CD4-positive, alpha-beta T cell treated with Interleukin-10 for 1 hour (primary cell): Measurements from ENCODE around the gene MSANTD1.

Experiments used
- DNase-seq: peaks from one replicate; pipeline ENCODE4 v3.0.0-alpha.2; 2020

MSANTD1 gene

GRCh38 chr4:3234171-3235029, 14.6 kb upstream of the MSANTD1 start:
- DNase-seq = no peak

GRCh38 chr4:3235030-3235345, 14.0 kb upstream of the MSANTD1 start:
- DNase-seq = no peak

- DNase-seq = no peak
Measured at GRCh38 chr4:3235581-3235980, 13.4 kb upstream of the MSANTD1 start.

GRCh38 chr4:3236326-3236878, 12.6 kb upstream of the MSANTD1 start:
- DNase-seq = no peak

DNA sequence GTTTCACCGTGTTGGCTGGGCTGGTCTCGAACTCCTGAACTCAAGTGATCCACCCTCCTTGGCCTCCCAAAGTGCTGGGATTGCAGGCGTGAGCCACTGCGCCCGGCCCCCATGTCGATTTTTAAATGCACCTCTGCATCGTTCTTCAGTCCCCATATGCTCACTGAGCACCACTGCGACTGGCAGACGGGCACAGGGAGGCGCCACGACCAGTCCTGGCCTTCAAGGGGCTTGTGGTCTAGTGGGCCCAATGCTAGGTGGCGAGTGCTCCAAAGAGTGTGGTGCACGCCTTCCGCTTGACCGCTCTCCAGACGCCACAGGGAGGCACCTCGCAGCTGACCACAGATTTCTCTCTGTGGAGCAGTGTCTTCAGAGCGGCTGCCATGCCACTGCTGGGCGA, 11.7 kb upstream of the MSANTD1 start:
- no peak for DNase-seq

GRCh38 chr4:3237712-3238560, 11.0 kb upstream of the MSANTD1 start:
- DNase-seq = no peak

DNA sequence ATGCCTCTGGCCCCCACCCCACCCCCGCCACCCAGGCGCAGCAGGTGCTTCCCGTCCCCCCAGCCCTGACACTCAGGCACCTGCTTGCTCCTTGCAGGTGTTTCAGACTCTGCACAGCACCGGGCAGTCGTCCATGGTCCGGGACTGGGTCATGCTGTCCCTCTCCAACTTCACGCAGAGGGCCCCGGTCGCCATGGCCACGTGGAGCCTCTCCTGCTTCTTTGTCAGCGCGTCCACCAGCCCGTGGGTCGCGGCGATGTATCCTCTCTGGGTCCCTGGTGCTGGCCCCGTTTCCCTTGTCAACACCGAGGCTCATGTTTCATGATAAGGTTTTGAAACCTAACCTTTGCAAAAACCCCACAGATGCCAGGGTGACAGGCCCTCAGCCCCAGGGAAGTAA, 10.2 kb upstream of the MSANTD1 start:
- DNase-seq = no peak

GRCh38 chr4:3239303-3239702, 9.7 kb upstream of the MSANTD1 start:
- DNase-seq = no peak

DNA sequence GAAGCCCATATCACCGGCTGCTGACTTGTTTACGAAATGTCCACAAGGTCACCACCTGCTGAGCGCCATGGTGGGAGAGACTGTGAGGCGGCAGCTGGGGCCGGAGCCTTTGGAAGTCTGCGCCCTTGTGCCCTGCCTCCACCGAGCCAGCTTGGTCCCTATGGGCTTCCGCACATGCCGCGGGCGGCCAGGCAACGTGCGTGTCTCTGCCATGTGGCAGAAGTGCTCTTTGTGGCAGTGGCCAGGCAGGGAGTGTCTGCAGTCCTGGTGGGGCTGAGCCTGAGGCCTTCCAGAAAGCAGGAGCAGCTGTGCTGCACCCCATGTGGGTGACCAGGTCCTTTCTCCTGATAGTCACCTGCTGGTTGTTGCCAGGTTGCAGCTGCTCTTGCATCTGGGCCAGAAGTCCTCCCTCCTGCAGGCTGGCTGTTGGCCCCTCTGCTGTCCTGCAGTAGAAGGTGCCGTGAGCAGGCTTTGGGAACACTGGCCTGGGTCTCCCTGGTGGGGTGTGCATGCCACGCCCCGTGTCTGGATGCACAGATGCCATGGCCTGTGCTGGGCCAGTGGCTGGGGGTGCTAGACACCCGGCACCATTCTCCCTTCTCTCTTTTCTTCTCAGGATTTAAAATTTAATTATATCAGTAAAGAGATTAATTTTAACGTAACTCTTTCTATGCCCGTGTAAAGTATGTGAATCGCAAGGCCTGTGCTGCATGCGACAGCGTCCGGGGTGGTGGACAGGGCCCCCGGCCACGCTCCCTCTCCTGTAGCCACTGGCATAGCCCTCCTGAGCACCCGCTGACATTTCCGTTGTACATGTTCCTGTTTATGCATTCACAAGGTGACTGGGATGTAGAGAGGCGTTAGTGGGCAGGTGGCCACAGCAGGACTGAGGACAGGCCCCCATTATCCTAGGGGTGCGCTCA, 8.7 kb upstream of the MSANTD1 start:
- no peak for DNase-seq

- DNase-seq = no peak
Measured at GRCh38 chr4:3240936-3241522, 7.9 kb upstream of the MSANTD1 start.

- DNase-seq = no peak
Measured at GRCh38 chr4:3241898-3242524, 6.9 kb upstream of the MSANTD1 start.

- DNase-seq = no peak
Measured at GRCh38 chr4:3243136-3243780, 5.7 kb upstream of the MSANTD1 start.

- no peak for DNase-seq
Measured at GRCh38 chr4:3244002-3244401, 5.0 kb upstream of the MSANTD1 start.

- DNase-seq = no peak
Measured at GRCh38 chr4:3244747-3245146, 4.2 kb upstream of the MSANTD1 start.

DNA sequence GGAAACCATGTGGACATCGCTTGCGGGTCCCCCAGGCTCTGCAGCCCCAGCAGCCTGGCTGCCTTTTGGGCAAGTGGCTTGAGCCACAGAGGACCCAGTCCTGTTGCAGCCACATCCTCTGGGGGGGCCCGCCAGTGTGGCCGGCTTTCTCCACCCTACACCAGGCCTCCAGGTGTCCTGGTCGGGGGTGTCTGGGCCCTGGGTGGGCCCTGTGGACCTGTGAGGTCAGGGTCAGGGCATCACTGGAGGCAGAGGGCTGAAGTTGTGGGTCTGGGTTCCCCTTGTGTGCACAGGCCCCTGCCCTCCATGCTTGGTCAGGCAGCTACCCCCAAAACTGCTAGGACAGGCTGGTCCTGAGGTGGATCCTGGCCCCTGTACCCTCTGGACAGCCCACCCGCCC, 3.3 kb upstream of the MSANTD1 start:
- DNase-seq = no peak

DNA sequence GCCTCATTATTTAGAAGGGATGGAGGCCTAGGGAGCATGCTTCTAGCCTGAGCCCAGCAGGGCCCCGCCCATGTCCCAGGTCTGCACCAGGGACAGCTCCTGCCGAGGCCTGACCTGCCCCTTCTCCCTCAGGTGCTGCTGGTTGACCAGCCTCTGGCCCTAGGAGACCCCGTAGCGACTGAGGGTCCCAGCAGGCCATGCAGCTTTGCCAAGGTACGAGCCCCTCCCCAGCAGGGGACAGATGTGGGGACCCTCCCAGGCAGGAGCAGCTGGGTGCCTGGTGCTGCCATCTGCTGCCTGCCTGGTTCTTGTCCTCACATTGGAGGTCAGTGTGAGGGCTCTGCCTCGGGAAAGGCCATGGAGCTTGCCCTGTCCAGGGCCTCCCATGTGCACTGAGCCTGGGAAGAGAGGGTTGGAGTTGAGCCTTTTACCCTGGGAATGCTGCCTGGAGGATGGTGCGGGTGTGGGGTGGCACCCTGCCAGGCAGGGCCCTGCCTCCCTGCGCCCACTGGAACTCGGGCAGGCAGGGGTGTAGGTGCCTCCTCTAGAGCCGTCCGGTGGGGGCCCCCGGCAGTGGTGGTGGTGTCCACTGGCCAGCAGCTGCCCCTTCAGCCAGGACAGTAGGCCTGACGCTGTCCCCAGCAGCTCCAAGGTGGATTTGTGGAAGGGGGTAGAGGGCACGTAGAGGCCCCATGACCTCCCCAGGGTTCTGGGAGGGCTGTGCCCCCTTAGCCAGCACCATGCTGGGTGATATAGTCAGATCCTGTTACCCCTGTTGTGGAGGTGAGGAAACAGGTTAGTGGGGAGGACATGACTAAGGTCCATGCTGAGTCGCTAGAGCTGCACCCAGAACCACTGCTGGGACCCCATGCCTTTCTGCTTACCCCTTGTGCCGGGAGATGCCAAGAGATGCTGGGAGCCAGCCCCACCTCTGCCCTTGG, 2.2 kb upstream of the MSANTD1 start:
- no peak for DNase-seq

GRCh38 chr4:3247399-3248177, 1.4 kb upstream of the MSANTD1 start:
- DNase-seq = no peak

DNA sequence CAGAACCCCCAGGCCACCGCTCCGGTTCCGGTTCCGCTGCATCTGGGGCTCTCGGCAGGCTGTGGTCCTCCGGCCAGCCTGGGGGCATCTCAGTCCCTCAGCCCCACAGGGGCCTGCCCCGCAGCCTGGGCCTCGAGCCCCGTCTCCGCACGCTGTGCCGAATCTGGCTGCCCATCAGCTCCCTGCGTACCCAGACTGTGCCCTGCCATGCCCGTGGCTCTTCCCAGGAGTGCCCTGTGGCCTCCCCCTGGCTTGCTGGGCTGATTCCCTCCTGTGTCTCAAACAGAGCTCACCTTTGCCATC, 830 bp upstream of the MSANTD1 start:
- DNase-seq = no peak

DNA sequence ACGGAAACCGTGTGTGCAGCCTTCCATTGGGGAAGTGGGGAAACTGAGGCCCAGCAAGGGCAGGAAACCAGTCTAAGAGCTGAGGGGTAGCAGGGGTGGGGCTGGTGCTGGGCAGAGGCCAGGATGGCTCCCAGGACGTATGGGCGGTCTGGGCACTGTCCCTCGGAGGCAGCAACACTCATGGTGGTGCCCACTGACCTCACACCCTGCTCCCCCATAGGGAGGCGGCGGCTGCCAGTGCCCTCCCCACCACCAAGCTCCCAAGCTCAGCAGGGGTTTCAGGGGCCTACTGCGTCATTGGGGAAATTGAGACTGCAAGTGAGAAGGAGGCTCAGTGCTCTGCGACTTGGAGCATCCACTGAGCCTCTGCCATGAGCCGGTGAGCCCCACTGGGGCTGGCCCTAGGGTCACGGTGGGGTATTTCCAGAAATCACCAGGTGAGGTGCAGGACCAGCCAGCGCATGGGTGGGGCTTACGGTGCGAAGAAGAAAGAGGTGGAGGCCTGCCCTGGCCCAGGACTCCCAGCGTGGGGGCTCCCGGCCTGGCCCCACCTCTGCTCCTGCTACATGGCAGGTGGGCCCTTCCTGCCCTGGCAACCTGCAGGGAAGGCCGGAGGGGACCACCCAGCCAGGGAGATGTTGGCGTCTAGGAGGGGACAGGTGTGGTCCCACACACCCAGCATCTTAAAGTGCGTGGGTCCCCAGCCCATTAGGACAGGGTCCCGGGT, 915 bp downstream of the MSANTD1 start:
- no peak for DNase-seq
